Right hindlimb (tissue), 1 donor: ENCODE measurements around the gene ATP13A3.
A peak's percentile ranks its signal among the peaks of the same experiment; 100 is the strongest.
"Not testable (repeated sequence)": the region's sequence is repeated elsewhere in the genome, so short reads cannot be mapped to it uniquely, and the experiment has no call there.

ENCODE experiments used
- DNase-seq: peaks from one replicate; pipeline ENCODE4 v3.0.0-alpha.2; 2018

Gene ATP13A3

DNA sequence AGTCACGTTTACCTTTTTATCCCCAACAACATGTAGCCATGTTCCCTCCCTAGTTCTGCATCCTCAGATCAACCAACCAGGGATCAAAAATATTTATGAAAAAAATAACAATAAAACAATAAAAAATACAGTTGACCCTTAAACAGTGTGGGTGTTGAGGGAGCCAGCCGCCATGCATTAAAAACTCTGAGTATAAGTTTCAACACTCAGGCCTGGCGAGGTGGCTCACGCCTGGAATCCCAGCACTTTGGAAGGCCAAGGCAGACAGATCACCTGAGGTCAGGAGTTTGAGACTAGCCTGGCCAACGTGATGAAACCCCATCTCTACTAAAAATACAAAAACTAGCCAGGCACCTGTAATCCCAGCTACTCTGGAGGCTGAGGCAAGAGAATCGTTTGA lies 12.7 kb upstream of the ATP13A3 start:
- not testable (repeated sequence) for DNase-seq

- no peak for DNase-seq
Measured at GRCh38 chr3:194497799-194498575, 11.2 kb upstream of the ATP13A3 start.

GRCh38 chr3:194496217-194496919 lies 9.6 kb upstream of the ATP13A3 start:
- DNase-seq: no peak

- no peak for DNase-seq
Measured at GRCh38 chr3:194494951-194495374, 8.2 kb upstream of the ATP13A3 start.

- not testable (repeated sequence) for DNase-seq
Measured at GRCh38 chr3:194493995-194494927, 7.5 kb upstream of the ATP13A3 start.

GRCh38 chr3:194492001-194492400 lies 5.2 kb upstream of the ATP13A3 start:
- no peak for DNase-seq

DNA sequence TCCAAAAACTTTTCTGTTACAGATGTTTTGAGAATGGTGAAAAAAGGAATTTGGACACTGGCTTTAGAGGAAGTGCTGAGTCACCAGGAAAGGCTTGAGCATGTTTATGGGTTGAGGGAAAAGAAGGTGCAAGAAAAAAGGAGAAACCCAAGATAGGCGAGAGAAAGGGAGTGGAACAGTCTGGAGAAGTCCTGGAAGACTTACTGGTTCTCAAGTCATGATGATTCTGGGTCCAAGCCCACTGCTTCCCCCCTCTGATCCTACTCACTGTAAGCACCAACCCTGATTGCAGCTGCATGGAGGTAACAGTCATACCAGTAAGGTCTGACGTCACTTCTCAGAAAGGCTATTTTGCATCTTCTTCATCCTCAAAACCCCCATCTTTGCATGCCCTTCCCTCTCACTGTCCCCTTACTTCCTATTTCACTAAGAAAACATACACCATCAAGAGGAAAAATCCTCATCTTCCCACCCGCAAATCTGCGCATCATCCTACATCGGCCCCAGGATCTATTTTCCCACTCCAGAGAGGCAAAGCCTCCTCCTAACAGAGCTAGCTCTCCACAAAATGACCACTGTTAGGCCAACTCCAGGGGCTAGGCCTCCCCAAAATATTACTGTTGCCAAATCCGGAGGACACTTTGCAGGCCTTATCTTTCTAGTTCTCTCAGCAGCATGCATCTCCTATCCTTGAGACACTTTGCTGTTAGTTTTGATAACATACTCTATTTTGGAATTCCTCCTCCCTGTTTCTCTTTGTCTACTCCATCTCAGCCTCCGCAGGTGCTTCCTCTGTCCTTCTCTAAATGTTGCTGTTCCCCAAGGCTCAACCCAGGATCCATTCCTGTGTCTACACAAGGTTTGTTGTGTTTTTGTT lies 3.2 kb upstream of the ATP13A3 start:
- no peak for DNase-seq

- DNase-seq: no peak
Measured at GRCh38 chr3:194488055-194488742, 1.4 kb upstream of the ATP13A3 start.

DNA sequence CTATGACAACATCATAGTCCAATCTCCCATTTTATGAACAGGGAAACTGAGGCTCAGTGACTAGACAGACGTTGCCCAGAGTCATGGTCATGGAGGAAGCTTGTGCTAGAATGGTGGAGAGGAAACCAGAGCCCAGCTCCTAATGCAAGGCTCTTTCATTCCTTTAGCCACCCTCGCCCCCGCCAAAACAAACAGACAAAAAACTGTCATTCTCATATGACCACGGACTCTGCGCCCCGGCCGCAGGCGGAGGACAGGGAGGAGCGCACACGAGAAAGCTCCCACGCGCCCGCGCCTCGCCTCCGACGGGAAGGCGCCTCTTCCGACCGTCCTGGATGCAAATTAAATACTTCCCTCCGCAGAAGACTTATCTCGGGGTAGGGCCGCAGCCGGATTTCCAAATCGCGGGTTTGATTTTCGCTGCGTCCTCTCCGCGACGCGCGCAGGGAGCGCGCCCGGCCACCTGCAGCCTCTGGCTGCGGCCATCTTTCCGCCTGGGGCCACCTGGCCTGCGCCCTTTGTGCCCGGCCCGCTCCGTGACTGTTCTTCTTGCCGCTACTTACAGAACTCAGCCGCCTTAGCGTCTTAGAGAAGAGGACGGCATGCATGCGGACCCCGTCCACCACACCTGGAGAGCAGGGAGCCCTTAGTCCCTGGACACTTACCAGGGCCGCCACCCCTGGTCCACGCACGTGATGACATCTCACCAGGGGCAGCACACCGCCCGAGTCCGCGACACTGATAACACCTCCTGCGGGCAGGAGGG lies 670 bp upstream of the ATP13A3 start:
- peak; percentile 59 for DNase-seq

GRCh38 chr3:194485881-194486539 lies 792 bp downstream of the ATP13A3 start:
- peak; percentile 59 for DNase-seq

- DNase-seq: no peak
Measured at GRCh38 chr3:194485468-194485880, 1.3 kb downstream of the ATP13A3 start.

DNA sequence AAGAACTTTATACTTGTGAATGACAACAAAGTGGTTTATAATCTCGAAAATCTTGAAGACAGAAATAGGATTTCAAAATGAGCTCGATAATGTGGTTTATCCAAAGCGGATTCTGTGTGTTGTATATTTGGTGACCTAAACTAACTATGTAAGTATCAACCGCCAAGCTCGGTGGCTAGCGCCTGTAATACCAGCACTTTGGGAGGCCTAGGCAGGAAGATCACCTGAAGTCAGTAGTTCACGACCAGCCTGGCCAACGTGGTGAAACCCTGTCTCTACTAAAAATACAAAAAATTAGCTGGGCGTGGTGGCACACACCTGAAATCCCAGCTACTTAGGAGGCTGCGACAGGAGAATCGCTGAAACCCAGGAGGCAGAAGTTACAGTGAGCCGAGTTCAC lies 2.2 kb downstream of the ATP13A3 start:
- no peak for DNase-seq

GRCh38 chr3:194483850-194484249 lies 3.0 kb downstream of the ATP13A3 start:
- no peak for DNase-seq

GRCh38 chr3:194482830-194483229 lies 4.0 kb downstream of the ATP13A3 start:
- DNase-seq: not testable (repeated sequence)

GRCh38 chr3:194482196-194482593 lies 4.6 kb downstream of the ATP13A3 start:
- DNase-seq: no peak

GRCh38 chr3:194481525-194482195 lies 5.1 kb downstream of the ATP13A3 start:
- DNase-seq: no peak

DNA sequence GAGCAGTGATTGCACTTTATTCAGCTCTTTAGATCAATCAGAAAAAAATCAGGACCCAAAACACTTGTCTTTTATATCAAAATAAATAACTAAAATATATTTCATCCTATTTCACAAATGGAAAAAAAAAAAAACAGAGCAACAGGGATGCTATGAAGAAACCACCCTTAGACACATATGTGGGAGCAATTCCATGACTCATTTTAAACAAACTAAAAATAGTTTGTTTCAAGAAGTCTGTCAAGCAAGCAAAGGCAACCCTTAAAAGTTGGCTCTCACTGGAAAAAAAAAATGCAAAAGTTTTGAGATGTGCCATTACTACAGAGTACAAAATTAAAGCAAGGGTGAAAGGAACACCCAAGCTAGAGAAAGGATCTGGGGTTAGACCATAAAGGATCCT lies 5.7 kb downstream of the ATP13A3 start:
- DNase-seq: no peak

DNA sequence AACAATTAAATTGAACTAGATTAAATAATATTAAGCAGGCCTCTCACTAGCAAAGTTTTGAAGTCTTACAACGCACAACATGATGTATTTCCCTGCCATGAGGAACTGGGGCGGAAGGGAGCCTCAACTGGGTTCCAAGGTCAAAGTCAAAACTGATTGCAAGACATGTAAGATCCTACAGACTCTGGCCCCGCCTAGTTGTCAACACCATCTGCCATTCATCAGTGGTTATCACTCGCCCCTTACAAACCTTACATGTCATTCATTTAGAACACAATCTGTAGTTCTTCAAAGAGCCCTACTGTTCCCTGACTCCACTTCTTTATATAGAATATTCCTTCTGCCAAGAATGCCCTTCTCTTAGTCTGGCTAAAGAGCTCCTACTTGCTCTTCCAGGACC lies 10.0 kb downstream of the ATP13A3 start:
- DNase-seq: no peak

DNA sequence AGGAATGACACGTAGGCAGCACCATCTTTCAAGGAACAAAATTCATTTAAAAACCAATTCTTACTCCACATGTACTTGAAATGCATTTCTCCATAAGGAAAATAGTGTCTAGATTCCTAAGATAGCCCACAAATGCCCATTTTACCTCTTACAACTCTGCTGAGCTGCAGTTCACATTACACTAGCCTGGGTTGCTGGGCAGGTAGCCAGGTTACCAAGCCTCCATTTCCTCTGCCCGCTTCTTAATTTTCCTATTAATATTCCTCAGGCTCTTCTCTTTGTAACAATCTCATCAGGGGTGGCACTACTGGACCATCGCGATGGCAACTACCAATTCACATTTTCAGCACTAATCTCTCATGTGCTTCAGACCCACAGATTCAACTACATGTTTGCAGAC lies 10.8 kb downstream of the ATP13A3 start:
- DNase-seq: no peak
